Amniotic stem cell (primary cell): ENCODE data around the gene DNAJC4.

Experiments used
- DNase-seq: peaks from one replicate; lab custom pipeline; 2025; lab: John Stamatoyannopoulos, UW

The DNAJC4 gene

GRCh38 chr11:64229744-64230170 is 591 bp upstream of the DNAJC4 start:
- no peak for DNase-seq

- no peak for DNase-seq
Observed at GRCh38 chr11:64230985-64231365, 627 bp downstream of the DNAJC4 start.

GRCh38 chr11:64231546-64231945 is 1.2 kb downstream of the DNAJC4 start:
- no peak for DNase-seq

GRCh38 chr11:64232182-64232966 is 2.0 kb downstream of the DNAJC4 start:
- no peak for DNase-seq

DNA sequence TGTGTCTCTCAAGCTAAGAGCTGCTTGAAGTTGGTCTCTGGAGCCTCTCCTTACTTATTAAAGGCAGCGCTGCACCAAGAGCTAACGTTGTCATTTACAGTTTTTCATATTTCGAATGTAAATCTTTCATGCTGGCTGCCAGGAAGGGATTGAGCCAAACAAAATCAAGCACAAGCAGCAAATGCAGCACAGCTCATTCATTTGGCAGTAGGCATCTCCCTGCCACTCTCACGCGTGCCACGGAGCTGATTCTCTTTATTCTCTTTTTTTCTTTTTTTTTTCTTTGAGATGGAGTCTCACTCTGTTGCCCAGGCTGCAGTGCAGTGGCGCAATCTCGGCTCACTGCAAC is 2.6 kb downstream of the DNAJC4 start:
- no peak for DNase-seq

- no peak for DNase-seq
Observed at GRCh38 chr11:64233913-64234586, 3.7 kb downstream of the DNAJC4 start, which contains the start of gene VEGFB. TSS of gene VEGFB (plus strand) at chr11:64234584. CDS start at chr11:64234834, 250 bp downstream.

GRCh38 chr11:64234647-64235379 is 4.5 kb downstream of the DNAJC4 start:
- DNase-seq: no peak

- no peak for DNase-seq
Observed at GRCh38 chr11:64235437-64236161, 5.3 kb downstream of the DNAJC4 start.

- no peak for DNase-seq
Observed at GRCh38 chr11:64237484-64237951, 7.2 kb downstream of the DNAJC4 start.

GRCh38 chr11:64238076-64238475 is 7.7 kb downstream of the DNAJC4 start:
- DNase-seq: no peak

GRCh38 chr11:64238999-64239398 is 8.7 kb downstream of the DNAJC4 start:
- DNase-seq: no peak

DNA sequence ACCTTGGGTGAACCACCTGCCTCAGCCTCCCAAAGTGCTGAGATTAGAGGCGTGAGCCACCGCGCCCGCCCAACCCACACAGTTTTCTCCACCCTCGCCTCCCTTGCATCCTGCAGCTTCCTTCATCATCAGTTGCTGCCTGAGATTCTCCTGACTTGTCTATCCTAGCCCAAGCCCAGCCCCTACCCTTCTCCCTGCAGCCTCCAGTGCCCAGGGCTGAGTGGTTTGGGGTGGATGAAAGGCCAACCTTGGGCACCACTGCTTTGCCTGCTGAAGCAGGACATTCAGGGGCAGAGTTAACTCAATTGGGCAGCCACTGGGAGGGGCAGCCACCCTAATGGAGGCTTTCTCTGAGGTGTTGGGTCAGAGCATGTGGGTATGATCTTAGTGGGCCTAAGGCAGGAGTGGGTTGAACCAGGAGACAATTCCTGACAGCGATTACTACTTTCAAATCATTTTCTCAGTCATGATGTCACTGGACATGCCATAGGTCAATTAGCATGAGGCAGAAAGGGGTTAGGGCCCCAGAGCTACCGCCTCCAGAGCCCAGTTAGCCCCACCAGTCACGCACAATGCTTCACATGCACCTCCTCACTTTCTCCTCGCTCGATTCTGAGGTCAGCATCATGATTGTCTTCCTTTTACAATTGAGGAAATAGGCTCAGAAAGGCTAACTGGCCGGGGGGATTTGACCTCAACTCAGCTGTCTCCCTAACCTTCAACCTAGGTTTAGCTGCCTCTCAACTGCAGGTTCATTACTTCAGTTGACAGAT is 9.5 kb downstream of the DNAJC4 start:
- no peak for DNase-seq

DNA sequence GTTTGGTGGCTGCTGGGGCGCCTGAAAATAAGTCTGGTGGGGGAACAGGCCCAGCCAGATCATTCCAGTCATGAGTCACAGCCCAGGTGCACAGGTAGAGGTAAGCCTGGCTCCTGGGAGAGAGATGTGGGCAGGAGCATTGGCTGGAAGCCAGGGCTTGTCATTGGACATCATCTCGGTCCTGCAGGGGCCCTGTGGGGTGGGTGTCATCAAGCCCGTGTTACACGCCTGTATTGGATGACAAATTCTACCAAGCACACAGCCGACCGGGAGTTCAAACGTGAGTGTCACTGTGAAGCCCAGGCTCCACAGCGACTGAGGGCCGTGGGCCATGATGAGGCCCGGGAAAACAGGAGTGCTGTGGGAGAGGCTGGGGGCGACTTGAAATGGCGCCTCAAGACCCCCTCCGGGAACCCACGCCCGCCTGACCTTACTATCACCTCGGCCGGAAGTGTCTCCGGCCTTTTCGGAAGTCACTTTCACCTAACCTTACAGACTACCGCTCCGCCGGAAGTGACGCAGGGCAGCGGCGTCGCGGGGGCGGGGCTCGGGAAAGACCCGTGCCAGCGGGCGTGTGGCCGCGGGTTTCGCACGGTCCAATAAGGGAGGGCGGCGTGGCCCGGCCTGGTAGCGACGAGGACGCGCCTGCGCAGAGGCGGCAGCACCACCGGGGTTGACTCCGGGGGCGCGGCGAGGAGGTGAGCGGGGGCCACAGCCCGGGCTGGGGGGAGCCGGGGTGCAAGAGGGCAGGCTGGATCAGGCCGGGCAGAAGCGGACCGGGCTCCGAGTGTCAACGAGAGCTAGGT is 10.3 kb downstream of the DNAJC4 start, which contains the start of gene FKBP2:
Gene FKBP2, plus strand, starts transcription at position 661 of the 806 bp plus-strand sequence. CDS start 1,293 bp downstream, outside the sequence.
- DNase-seq: peak; percentile 94

GRCh38 chr11:64241241-64241490 is 10.8 kb downstream of the DNAJC4 start:
- DNase-seq: peak; percentile 98

- no peak for DNase-seq
Observed at GRCh38 chr11:64241491-64242374, 11.4 kb downstream of the DNAJC4 start.

- no peak for DNase-seq
Observed at GRCh38 chr11:64243236-64243854, 13.0 kb downstream of the DNAJC4 start.

DNA sequence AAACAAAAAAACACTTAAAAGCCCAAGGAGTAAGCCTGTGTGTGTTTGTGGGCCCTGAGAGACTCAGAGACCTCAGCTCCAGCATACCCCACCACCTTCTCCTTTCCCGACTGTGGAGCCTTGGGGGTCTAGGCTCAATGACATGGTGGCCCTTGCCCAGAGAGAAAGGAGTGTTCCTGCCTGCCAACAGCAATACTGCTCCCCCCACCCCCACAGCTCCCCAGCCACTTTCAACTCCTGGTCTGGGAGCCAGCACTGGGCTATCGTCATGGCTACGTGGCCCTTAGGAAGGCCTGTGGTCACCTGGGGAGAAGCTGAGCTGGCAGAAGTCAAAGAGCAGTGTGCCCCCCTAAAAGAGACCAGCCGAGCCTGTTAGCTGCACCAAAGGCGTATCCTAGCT is 13.8 kb downstream of the DNAJC4 start:
- DNase-seq: no peak

GRCh38 chr11:64244966-64245365 is 14.6 kb downstream of the DNAJC4 start:
- DNase-seq: no peak

DNA sequence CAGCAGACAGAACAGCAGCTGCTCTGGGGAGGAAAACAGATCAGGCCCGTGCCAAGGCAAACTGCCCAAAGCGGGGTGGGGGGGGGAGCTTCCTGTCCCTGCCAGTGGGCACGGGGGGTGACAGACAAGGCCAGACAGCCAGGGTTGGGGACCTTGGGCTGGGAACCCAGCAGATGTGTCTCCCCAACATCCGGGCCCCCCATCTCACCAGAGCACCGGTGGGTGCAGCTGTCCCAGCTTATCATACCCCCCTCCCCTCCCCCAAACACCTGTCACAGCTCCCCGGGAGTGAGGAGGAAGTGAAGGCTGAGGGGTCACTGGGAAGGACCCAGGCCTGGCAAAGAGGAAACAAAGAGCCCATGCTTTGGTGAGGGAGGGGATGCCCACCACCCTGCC is 15.1 kb downstream of the DNAJC4 start:
- DNase-seq: no peak
